A172 (cell line): ENCODE measurements around the gene ARSB. TPM values are rescaled to one million over a fixed set of nuclear protein-coding genes. Genes with fewer than 3 reads are reported as not detected.

Experiments used
- total RNA-seq: library from RNA; depleted of rRNA; stranded (reverse); fragments of >200 nt; shearing (Covaris generic); gene quantifications from 2 replicates; pipeline ENCODE4 v1.2.3, GENCODE V29; 2014; rRNA removed

Gene ARSB
- total RNA-seq, 1 experiment from 2014 or later: 13.4 TPM

Other genes with a start within 250 kb of the ARSB start
- gene DMGDH, start 84.4 kb upstream of the ARSB start, total RNA-seq: 0.12 TPM in 1 of 2 replicates, not detected in the other
- gene BHMT2, start 84.5 kb upstream of the ARSB start, total RNA-seq: not detected in 2 replicates
- gene BHMT, start 126.5 kb upstream of the ARSB start, total RNA-seq: not detected in 2 replicates